Neuronal stem cell (in vitro differentiated cells): ENCODE data around the gene TNS3.

Experiments
- DNase-seq: peaks from one replicate; pipeline ENCODE4 v3.0.0-alpha.2; 2013; ENCODE audit warnings: low spot score
- H2AFZ ChIP-seq: one replicate; pipeline ENCODE4 v1.6.1; 2013; ENCODE audit warnings: mild to moderate bottlenecking, low read length, inconsistent platforms
- H2AK5ac ChIP-seq: 2 replicates; pipeline ENCODE4 v1.6.1; 2013; ENCODE audit warnings: low read depth, mild to moderate bottlenecking, inconsistent platforms, low read length, moderate library complexity, mixed read lengths
- H2BK120ac ChIP-seq: 2 replicates; pipeline ENCODE4 v1.6.1; 2013; ENCODE audit warnings: low read depth, mild to moderate bottlenecking, inconsistent platforms, low read length, moderate library complexity, mixed read lengths
- H2BK12ac ChIP-seq: one replicate; pipeline ENCODE4 v1.6.1; 2013; ENCODE audit warnings: low read length, inconsistent platforms
- H2BK15ac ChIP-seq: 2 replicates; pipeline ENCODE4 v1.6.1; 2013; ENCODE audit warnings: mild to moderate bottlenecking, low read length, inconsistent platforms, mixed read lengths
- H2BK5ac ChIP-seq: one replicate; pipeline ENCODE4 v1.6.1; 2013; ENCODE audit warnings: inconsistent platforms, mild to moderate bottlenecking, low read length, moderate library complexity
- H3K14ac ChIP-seq: one replicate; pipeline ENCODE4 v1.6.1; 2013; ENCODE audit warnings: low read length, inconsistent platforms
- H3K18ac ChIP-seq: 2 replicates; pipeline ENCODE4 v1.6.1; 2013; ENCODE audit warnings: low read length, inconsistent platforms
- H3K23ac ChIP-seq: 2 replicates; pipeline ENCODE4 v1.6.1; 2013; ENCODE audit warnings: low read depth, mild to moderate bottlenecking, mixed read lengths, low read length, inconsistent platforms; ENCODE audit not compliant: poor library complexity
- H3K27ac ChIP-seq: replicated peaks from 3 replicates; pipeline ENCODE4 v1.5.1; 2013; ENCODE audit warnings: low read length, inconsistent platforms
- H3K27me3 ChIP-seq, 3 experiments: 2 replicates each; pipeline ENCODE4 v1.6.1; 2013; ENCODE audit warnings: low read length in 3 of 3, mild to moderate bottlenecking in 2 of 3, inconsistent platforms in 1 of 3, low read depth in 1 of 3, mixed read lengths in 1 of 3, moderate library complexity in 1 of 3; ENCODE audit not compliant: control insufficient read depth in 3 of 3, insufficient read depth in 3 of 3
- H3K36me3 ChIP-seq, 2 donors: replicated peaks in 1 of 2; 2 replicates each; pipeline ENCODE4 v1.6.1; 2013; ENCODE audit warnings: low read length in 2 of 2; ENCODE audit not compliant: control insufficient read depth in 2 of 2, insufficient read depth in 2 of 2
- H3K4ac ChIP-seq: 2 replicates; pipeline ENCODE4 v1.6.1; 2013; ENCODE audit warnings: inconsistent platforms, mild to moderate bottlenecking, low read length, moderate library complexity
- H3K4me1 ChIP-seq, 2 donors: 1 replicate in 1 of 2; 2 replicates in 1 of 2; pipeline ENCODE4 v1.6.1; 2013; ENCODE audit warnings: low read length in 2 of 2, low read depth in 1 of 2; ENCODE audit not compliant: control insufficient read depth in 2 of 2, insufficient read depth in 1 of 2
- H3K4me2 ChIP-seq: one replicate; pipeline ENCODE4 v1.6.1; 2013; ENCODE audit warnings: mild to moderate bottlenecking, low read length, inconsistent platforms; ENCODE audit not compliant: insufficient read depth, poor library complexity, severe bottlenecking
- H3K4me3 ChIP-seq, 2 donors: 2 replicates each; pipeline ENCODE4 v1.5.1; 2013; ENCODE audit warnings: low read length in 2 of 2, mild to moderate bottlenecking in 2 of 2, inconsistent platforms in 1 of 2, moderate library complexity in 1 of 2
- H3K79me1 ChIP-seq: one replicate; pipeline ENCODE4 v1.6.1; 2013; ENCODE audit warnings: low read depth, mild to moderate bottlenecking, inconsistent platforms, low read length, moderate library complexity
- H3K9ac ChIP-seq: one replicate; pipeline ENCODE4 v1.6.1; 2013; ENCODE audit warnings: mild to moderate bottlenecking, low read depth, low read length, inconsistent platforms; ENCODE audit not compliant: poor library complexity
- H3K9me3 ChIP-seq, 2 donors: replicated peaks in 1 of 2; 2 replicates each; pipeline versions ENCODE3 to v1.6.1; 2013; ENCODE audit warnings: low read length in 2 of 2, mild to moderate bottlenecking in 2 of 2, inconsistent platforms in 1 of 2, low read depth in 1 of 2, mixed read lengths in 1 of 2, moderate library complexity in 1 of 2; ENCODE audit not compliant: control insufficient read depth in 2 of 2, insufficient read depth in 1 of 2
- H4K8ac ChIP-seq: one replicate; pipeline ENCODE4 v1.6.1; 2013; ENCODE audit warnings: low read depth, mild to moderate bottlenecking, inconsistent platforms, low read length, moderate library complexity
- H4K91ac ChIP-seq: one replicate; pipeline ENCODE4 v1.6.1; 2013; ENCODE audit warnings: low read length, low read depth, mild to moderate bottlenecking, inconsistent platforms; ENCODE audit not compliant: poor library complexity
- WGBS, 2 donors: extraction: QIAGEN DNeasy Blood & Tissue Kit; methylation state at CpG; one replicate each; pipeline ENCODE4 v1.1.7; 2013; ENCODE audit warnings: missing lambda C conversion rate in 2 of 2, mixed read lengths in 1 of 2; ENCODE audit not compliant: insufficient read length in 2 of 2, insufficient replicate concordance in 1 of 2; ENCODE audit errors: extremely low coverage in 2 of 2; 5-methylcytosine and 5-hydroxymethylcytosine counted together

TNS3 gene

DNA sequence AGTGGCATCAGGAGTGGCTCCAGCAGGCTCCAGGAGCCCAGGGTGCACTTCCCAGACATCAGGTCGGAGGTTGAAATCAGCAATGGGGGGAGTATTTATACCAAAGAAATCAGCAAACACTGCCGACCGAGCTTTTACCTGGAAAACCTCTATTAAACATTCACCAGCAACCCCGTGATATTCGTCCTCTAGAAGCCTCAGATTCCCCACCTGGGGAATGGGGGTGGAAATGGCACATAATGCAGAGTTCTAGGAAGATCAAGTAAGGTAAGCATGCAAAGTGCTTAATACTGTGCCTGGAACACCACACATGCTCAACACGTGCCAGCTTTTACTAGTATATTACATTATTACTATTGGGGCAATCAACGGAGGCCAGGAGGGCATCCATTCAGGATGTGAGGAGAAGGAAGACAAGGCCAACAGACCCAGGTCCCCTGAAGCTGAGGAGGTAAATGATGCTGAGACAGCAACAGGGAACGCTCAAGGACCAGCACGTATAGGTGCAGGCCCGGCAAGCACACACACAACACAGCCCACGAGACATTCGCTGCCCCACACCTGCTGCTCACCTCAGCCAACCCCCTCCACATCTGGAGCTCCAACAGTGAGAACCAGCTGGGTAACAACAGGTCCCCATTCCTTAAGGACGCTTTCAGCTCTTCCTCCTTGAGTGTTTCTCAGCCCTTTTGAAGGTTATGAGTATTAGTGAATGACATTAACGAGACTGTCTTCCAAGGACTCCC, 125.5 kb downstream of the TNS3 start:
- H3K4me3 ChIP-seq = no peak overlapping the region
- no peak overlapping the region for H3K4me2 ChIP-seq
- peaks cover 0 to 27% of the 10 kb centered on the region in 2 donors for H3K4me1 ChIP-seq
- no peak for DNase-seq
- H3K36me3 ChIP-seq = no peaks in the 10 kb centered on the region
- no peak overlapping the region for H3K4ac ChIP-seq
- no peak overlapping the region for H2BK15ac ChIP-seq
- H4K8ac ChIP-seq = no peak overlapping the region
- H3K79me1 ChIP-seq = peaks cover 11% of the 10 kb centered on the region
- no peak overlapping the region for H2BK12ac ChIP-seq
- no peak overlapping the region for H2AK5ac ChIP-seq
- no peaks in the 10 kb centered on the region for H3K27me3 ChIP-seq
- H2BK5ac ChIP-seq = no peak overlapping the region
- H3K14ac ChIP-seq = no peak overlapping the region
- no peak overlapping the region for H3K18ac ChIP-seq
- no peak overlapping the region for H2AFZ ChIP-seq
- peaks cover 0 to 2% of the 10 kb centered on the region in 2 donors for H3K9me3 ChIP-seq
- no peak overlapping the region for H3K9ac ChIP-seq
- no peak overlapping the region for H3K27ac ChIP-seq
- no CpG with 5 or more reads among the region's 14 CpGs for WGBS, 2 donors
- no peak overlapping the region for H3K23ac ChIP-seq
- H4K91ac ChIP-seq = no peak overlapping the region
- H2BK120ac ChIP-seq = no peak overlapping the region

- Histone ChIP-seq H3K4me2 (no peak overlapping the region), H3K4me1 (peaks cover 0 to 24% of the 10 kb centered on the region in 2 donors), H2BK15ac (no peak overlapping the region), H4K8ac (no peak overlapping the region), H3K9ac (no peak overlapping the region), H4K91ac (no peak overlapping the region), H3K36me3 (no peaks in the 10 kb centered on the region), H3K23ac (no peak overlapping the region), H3K9me3 (peaks cover 0 to 2% of the 10 kb centered on the region in 2 donors), H3K27me3 (no peaks in the 10 kb centered on the region), H2AK5ac (no peak overlapping the region), H2BK5ac (no peak overlapping the region), H3K79me1 (peaks cover 11% of the 10 kb centered on the region), H2BK120ac (no peak overlapping the region), H3K4ac (no peak overlapping the region), H3K27ac (no peak overlapping the region), H2BK12ac (no peak overlapping the region), H3K14ac (no peak overlapping the region), H2AFZ (no peak overlapping the region), H3K18ac (no peak overlapping the region), H3K4me3 (no peak overlapping the region)
- WGBS, 2 donors = no CpG with 5 or more reads among the region's 5 CpGs
- DNase-seq = no peak
These were observed 126.1 kb downstream of the TNS3 start for GRCh38 chr7:47455872-47456185.

DNA sequence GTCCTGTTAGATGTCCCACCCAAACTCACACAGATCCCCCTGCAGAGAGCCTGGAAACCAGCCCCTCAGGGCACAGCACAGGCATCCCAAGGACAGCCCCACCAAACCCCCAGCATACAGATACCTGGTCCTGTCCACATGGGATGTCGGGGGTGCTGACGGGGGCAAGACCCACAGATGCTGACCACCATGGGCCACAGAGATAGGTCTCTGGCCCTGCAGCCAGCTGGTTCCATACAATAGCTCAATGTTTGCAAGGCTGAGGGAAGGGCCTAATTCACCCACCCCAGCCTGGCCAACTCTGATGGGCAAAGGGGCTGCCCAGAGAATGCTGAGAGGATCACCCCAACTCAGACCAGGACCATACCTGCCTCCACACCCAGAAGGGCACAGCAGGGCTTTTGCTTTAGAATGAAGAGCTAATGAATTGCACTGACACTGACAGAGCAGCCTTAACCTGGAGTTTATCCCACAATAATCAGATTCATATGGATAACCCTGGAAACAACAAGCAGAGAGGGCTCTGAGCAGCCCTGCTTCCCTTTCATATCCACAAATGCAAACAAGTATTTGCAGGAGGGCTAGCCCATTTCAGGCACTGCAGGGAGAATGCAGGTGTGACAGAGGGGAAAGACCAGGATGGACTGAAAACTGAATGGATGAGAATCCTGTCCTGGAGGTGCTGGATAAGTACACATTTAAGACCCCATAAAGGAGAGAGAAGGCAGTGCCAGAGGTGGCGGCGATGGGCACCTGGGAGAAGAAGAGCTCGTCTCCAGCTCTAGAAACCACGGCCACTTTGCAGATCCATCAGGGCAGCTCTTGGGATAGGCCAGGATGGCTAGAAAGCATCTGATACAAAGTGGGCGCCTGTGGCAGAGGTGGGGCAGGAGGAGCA, 126.7 kb downstream of the TNS3 start:
- H2BK15ac ChIP-seq = no peak overlapping the region
- no CpG with 5 or more reads among the region's 7 CpGs for WGBS, 2 donors
- H3K4me3 ChIP-seq = no peak overlapping the region
- peaks cover 0 to 28% of the 10 kb centered on the region in 2 donors for H3K4me1 ChIP-seq
- H3K36me3 ChIP-seq = no peaks in the 10 kb centered on the region
- no peak overlapping the region for H4K8ac ChIP-seq
- no peak overlapping the region for H3K4ac ChIP-seq
- H2AK5ac ChIP-seq = peak overlapping the region; percentile 57
- no peak overlapping the region for H2BK12ac ChIP-seq
- peak overlapping the region; percentile 24 for H3K9ac ChIP-seq
- peaks cover 11% of the 10 kb centered on the region for H3K79me1 ChIP-seq
- H3K23ac ChIP-seq = peak overlapping the region; percentile 40
- peak overlapping the region; percentile 55 for H3K18ac ChIP-seq
- H3K27ac ChIP-seq = no peak overlapping the region
- no peak overlapping the region for H4K91ac ChIP-seq
- H3K14ac ChIP-seq = no peak overlapping the region
- H2BK5ac ChIP-seq = no peak overlapping the region
- peaks cover 0 to under 1% of the 10 kb centered on the region in 2 donors for H3K9me3 ChIP-seq
- H3K27me3 ChIP-seq = no peaks in the 10 kb centered on the region
- no peak overlapping the region for H2BK120ac ChIP-seq
- H3K4me2 ChIP-seq = no peak overlapping the region
- no peak for DNase-seq
- H2AFZ ChIP-seq = no peak overlapping the region
